Cardiac muscle cell (in vitro differentiated cells and primary cell): ENCODE data around the gene FBXW8. TPM values are rescaled to one million over a fixed set of nuclear protein-coding genes. Genes with fewer than 3 reads are reported as not detected.

Experiments
- DNase-seq, 2 donors: peaks; one replicate each; pipeline versions ENCODE4 v3.0.0 to v3.0.0-alpha.2; 2010 to 2017; ENCODE audit warnings: low read depth in 1 of 2, low spot score in 1 of 2
- H3K27ac ChIP-seq: fragments of 200-600 bp; sonication (generic); 2 replicates; pipeline ENCODE4 v1.5.1; 2016
- H3K27me3 ChIP-seq: fragments of 200-600 bp; sonication (generic); 2 replicates; pipeline ENCODE4 v1.6.0; 2016; ENCODE audit warnings: control low read depth
- H3K36me3 ChIP-seq: fragments of 200-600 bp; sonication (generic); 2 replicates; pipeline ENCODE4 v1.5.1; 2016; ENCODE audit warnings: control low read depth
- H3K4me1 ChIP-seq: fragments of 200-600 bp; sonication (generic); 2 replicates; pipeline ENCODE4 v1.8.1; 2017; ENCODE audit warnings: low read depth, mild to moderate bottlenecking, mixed run types
- H3K4me3 ChIP-seq: fragments of 200-600 bp; sonication (generic); 2 replicates; pipeline ENCODE4 v1.5.1; 2016; ENCODE audit warnings: mild to moderate bottlenecking
- H3K9me3 ChIP-seq: fragments of 200-600 bp; sonication (generic); 2 replicates; pipeline ENCODE4 v1.5.1; 2017; ENCODE audit warnings: low read depth, mild to moderate bottlenecking, control low read depth
- polyA plus RNA-seq: library from polyadenylated mRNA; unstranded; fragments of >200 nt; fragmentation: Nextera tagmentation; extraction: Ambion mirVana; gene quantifications from 2 replicates; pipeline ENCODE4 v1.2.1, GENCODE V29; 2016
- total RNA-seq: library from RNA; depleted of rRNA; stranded (reverse); fragments of >200 nt; gene quantifications from 2 replicates; pipeline ENCODE4 v1.2.3, GENCODE V29; 2016
- TF ChIP-seq, protein P1 (sequence below): IDR thresholded peaks from 2 replicates; pipeline ENCODE4 v1.5.1; 2012; ENCODE audit warnings: low read depth, mild to moderate bottlenecking, low read length

The FBXW8 gene
- total and polyA plus RNA-seq, 2 experiments from 2014 or later = 15.3 to 25.7 TPM

DNA sequence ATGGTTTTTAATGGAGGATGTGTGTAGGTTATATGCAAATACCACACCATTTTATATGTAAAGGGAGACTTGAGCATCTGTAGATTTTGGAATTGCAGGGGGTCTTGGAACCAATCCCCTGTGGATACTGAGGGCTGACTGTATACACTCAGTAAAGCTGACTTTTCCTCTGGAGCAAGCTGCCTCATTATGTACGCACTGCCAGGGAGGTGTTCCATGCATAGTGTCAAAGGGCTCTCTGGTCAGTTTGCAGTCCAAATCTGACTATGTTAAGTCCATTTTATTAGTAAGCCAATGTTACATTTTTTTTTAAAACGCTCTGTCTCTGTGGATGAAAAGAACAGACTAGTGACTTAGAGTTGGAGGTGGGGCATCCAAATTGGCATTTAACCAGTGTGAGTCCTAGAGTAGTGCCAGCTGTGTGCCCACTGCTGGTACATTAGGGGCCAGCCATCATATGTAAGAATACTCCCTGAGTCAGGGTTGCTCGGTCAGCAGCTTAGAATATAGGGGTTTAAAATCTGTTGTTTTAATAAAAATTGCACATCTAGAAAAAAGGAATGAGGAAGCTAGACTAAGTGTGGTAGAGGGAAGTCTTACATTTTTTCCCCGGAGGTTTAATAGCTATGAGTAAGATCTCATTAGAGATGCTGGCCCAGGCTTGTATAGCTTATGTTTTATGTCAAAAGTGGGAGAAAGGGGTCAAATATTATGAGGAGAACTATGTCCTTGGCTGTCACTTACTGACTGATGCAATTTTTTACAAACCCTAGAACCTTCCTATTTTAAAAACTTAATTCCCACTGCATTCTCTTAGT is 101.4 kb downstream of the FBXW8 start:
- no peak for DNase-seq
- Histone ChIP-seq H3K27ac (no peak overlapping the region), H3K4me3 (no peak overlapping the region), H3K9me3 (no peaks in the 10 kb centered on the region), H3K36me3 (no peaks in the 10 kb centered on the region), H3K4me1 (no peaks in the 10 kb centered on the region), H3K27me3 (no peaks in the 10 kb centered on the region)
- TF ChIP-seq, protein P1, sequence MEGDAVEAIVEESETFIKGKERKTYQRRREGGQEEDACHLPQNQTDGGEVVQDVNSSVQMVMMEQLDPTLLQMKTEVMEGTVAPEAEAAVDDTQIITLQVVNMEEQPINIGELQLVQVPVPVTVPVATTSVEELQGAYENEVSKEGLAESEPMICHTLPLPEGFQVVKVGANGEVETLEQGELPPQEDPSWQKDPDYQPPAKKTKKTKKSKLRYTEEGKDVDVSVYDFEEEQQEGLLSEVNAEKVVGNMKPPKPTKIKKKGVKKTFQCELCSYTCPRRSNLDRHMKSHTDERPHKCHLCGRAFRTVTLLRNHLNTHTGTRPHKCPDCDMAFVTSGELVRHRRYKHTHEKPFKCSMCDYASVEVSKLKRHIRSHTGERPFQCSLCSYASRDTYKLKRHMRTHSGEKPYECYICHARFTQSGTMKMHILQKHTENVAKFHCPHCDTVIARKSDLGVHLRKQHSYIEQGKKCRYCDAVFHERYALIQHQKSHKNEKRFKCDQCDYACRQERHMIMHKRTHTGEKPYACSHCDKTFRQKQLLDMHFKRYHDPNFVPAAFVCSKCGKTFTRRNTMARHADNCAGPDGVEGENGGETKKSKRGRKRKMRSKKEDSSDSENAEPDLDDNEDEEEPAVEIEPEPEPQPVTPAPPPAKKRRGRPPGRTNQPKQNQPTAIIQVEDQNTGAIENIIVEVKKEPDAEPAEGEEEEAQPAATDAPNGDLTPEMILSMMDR = no peak

DNA sequence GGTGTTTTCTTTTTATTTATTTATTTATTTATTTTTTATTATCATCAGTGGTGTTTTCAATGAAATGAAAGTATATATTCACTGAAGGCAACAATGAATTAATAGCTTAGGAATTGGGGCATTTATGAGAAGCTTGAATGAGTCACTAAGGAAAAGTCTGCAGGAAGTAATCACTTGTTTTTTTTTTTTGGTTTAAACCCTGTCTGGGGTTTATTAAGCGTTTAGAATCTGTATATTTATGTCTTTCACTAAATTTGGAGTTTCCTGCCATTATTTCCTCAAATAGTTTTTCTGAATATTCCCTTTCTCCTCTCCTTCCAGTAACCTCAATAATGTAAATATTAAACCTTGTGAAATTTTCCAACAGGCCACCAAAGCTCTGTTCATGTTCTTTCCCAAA is 103.0 kb downstream of the FBXW8 start:
- Histone ChIP-seq H3K27ac (no peak overlapping the region), H3K27me3 (no peaks in the 10 kb centered on the region), H3K36me3 (no peaks in the 10 kb centered on the region), H3K4me3 (no peak overlapping the region), H3K4me1 (no peaks in the 10 kb centered on the region), H3K9me3 (no peaks in the 10 kb centered on the region)
- TF ChIP-seq, protein P1 = no peak
- DNase-seq = no peak

DNA sequence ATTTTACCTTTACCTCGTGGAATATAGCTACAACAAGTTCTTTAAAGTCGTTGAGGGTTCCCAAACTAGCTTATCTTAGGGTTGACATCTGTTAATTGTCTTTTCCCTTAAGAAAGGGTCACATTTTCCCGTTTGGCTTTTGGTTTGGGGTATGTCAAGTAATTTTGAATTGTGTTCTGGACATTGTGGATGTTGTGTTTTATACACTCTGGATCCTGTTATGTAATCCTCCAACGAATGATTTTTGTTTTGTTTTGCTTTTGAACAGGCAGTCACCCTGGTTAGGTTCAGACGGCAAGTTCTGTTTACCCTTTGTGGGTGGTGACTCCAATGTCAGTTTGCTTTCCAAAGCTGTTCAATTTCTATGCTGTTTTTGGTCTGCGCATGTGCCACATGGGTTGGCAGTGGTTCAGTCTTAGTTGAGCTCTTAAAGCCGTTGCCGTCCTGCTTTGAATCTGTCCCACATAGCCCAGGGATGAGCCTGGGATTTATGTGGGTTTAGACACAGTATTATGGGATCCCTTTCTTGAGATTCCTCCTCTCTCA is 103.7 kb downstream of the FBXW8 start:
- Histone ChIP-seq H3K36me3 (no peaks in the 10 kb centered on the region), H3K27ac (no peak overlapping the region), H3K27me3 (no peaks in the 10 kb centered on the region), H3K9me3 (no peaks in the 10 kb centered on the region), H3K4me1 (no peaks in the 10 kb centered on the region), H3K4me3 (no peak overlapping the region)
- TF ChIP-seq, protein P1 = no peak
- DNase-seq = no peak

DNA sequence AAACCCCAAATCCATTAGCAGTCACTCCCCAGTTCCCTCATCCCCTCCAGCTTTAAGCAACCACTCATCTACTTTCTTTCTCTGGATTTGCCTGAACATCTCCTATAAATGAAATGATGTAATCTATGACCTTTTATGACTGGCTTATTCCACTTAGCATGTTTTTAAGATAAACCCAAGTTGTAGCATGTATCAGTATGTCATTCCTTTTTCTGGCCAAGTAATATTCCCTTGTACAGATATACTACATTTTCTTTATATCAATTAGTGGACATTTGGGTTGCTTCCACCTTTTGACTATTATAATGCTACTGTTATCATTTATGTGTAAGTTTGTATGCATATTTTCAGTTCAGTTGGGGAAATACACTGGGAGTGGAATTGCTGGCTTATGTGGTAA is 105.1 kb downstream of the FBXW8 start:
- Histone ChIP-seq H3K4me1 (no peaks in the 10 kb centered on the region), H3K9me3 (no peaks in the 10 kb centered on the region), H3K4me3 (no peak overlapping the region), H3K27me3 (no peaks in the 10 kb centered on the region), H3K36me3 (no peaks in the 10 kb centered on the region), H3K27ac (no peak overlapping the region)
- no peak for DNase-seq
- TF ChIP-seq, protein P1 = no peak

DNA sequence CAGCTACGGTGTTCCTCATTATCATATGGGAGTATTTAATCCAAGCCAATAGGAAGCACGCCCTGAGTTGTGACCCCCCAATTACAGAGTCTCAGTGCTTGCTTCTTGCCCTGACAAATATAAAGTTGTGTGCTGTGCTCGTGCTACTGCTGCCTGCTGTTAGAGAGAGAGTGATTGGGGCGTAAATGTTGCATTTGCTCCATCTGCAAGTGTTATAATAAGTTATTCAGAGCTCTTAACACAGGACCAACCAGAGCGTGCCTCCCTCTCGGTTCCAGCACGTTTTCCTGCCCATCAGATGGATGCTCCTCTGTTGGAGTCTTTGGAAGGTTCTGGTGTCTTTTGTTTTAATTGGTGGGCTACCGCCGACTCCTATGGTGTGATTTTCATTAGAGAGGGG is 107.1 kb downstream of the FBXW8 start:
- no peak for DNase-seq
- Histone ChIP-seq H3K9me3 (no peaks in the 10 kb centered on the region), H3K27ac (no peak overlapping the region), H3K36me3 (no peaks in the 10 kb centered on the region), H3K4me3 (no peak overlapping the region), H3K27me3 (no peaks in the 10 kb centered on the region), H3K4me1 (no peaks in the 10 kb centered on the region)
- TF ChIP-seq, protein P1 = no peak
